Ascending aorta (tissue), 2 donors: Measurements from ENCODE around the gene GRID2IP. TPM values are rescaled to one million over a fixed set of nuclear protein-coding genes. Genes with fewer than 3 reads are reported as not detected.

Experiments used
- DNase-seq, 2 donors: peaks; one replicate each; pipeline ENCODE4 v3.0.0-alpha.2; 2019; ENCODE audit warnings: low spot score in 2 of 2
- H3K27ac ChIP-seq, 2 donors: fragments of 200-600 bp; sonication (generic); one replicate each; pipeline ENCODE4 v1.5.1; 2016 to 2017; ENCODE audit warnings: mild to moderate bottlenecking in 1 of 2
- H3K27me3 ChIP-seq: fragments of 200-600 bp; sonication (generic); one replicate; pipeline ENCODE4 v1.5.1; 2017
- H3K36me3 ChIP-seq, 2 donors: fragments of 200-600 bp; sonication (generic); one replicate each; pipeline ENCODE4 v1.5.1; 2016
- H3K4me1 ChIP-seq, 2 donors: fragments of 200-600 bp; sonication (generic); one replicate each; pipeline ENCODE4 v1.5.1; 2016 to 2017; ENCODE audit warnings: mild to moderate bottlenecking in 1 of 2
- H3K4me3 ChIP-seq, 2 donors: fragments of 200-600 bp; sonication (generic); one replicate each; pipeline ENCODE4 v1.5.1; 2016 to 2017; ENCODE audit warnings: mild to moderate bottlenecking in 1 of 2
- H3K9me3 ChIP-seq, 2 donors: fragments of 200-600 bp; sonication (generic); one replicate each; pipeline ENCODE4 v1.5.1; 2016
- intact Hi-C: fragments of 100-400 bp; cut with DNase I; formaldehyde crosslinking; loops from one replicate; pipeline ENCODE4 v1.15.1; 2023
- total RNA-seq: library from RNA; depleted of rRNA; stranded (reverse); fragments of >200 nt; gene quantifications from one replicate; pipeline ENCODE4 v1.1.0, GENCODE V29; 2016
- TF ChIP-seq, protein P1 (sequence below), 3 experiments: fragments of 200-600 bp in 2 of 3; fragments of 450-650 bp in 1 of 3; sonication (generic) in 2 of 3; IDR thresholded peaks; one replicate each; pipeline ENCODE4 v1.5.1; 2016 to 2019; ENCODE audit warnings: antibody characterized with exemption in 3 of 3, mild to moderate bottlenecking in 1 of 3, moderate library complexity in 1 of 3

The GRID2IP gene
- total RNA-seq, 1 donor from 2014 or later: not detected

DNA sequence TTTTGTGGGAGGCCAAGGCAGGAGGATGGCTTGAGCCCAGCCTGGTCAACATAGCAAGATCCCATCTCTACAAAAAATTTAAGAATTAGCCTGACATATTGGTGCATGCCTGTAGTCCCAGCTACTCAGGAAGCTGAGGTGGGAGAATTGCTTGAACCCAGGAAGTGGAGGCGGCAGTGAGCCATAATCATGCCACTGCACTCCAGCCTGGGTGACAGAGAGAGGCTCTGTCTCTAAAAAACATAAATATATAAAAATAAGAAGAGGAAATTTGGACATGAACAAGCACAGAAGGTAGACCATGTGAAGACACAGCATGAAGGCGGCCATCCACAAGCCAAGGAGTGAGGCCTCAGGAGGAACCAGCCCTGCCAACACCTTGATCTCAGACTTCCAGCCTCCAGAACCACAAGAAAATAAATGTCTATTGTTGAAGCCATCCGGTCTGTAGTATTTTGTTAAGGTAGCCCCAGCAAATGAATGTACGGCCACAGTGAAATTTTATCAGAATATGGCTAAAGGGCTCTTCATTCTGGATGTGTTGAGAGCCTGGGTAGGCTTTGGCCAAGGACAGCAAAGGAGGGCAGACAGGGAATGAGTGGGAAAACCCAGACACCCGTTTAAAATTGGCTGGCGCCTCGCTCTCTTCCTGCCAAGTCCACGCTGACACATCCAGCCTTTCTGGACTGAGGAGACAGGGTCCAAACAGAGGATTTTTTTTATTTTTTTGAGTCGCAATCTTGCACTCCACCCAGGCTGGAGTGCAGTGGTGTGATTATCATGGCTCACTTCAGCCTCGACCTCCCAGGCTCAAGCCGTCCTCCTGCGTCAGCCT lies 12.9 kb upstream of the GRID2IP start:
- peak overlapping the region in 1 of 2 donors; percentile 45 for H3K27ac ChIP-seq

DNA sequence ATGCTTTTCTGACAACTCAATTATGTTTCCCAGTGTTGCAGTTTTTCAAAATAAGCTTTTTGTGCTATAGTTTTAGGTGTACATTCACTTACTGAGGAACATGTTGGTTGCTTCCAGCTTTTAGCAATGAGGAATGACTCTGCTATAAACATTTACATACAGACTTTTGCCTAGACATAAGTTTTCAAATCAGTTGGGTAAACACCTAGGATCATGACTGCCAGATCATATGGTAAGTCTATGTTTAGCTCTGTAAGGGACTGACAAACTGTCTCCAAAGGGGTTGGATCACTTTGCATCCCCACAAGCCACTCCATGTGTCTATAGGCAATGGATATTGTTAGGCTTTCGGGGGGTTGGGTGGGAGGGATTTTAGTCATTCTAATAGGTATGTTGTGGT lies 10.8 kb upstream of the GRID2IP start:
- Histone ChIP-seq H3K27ac (no peak overlapping the region), H3K4me1 (no peaks in the 10 kb centered on the region), H3K9me3 (no peaks in the 10 kb centered on the region), H3K36me3 (no peaks in the 10 kb centered on the region), H3K4me3 (no peak overlapping the region), H3K27me3 (no peaks in the 10 kb centered on the region)
- TF ChIP-seq, protein P1, sequence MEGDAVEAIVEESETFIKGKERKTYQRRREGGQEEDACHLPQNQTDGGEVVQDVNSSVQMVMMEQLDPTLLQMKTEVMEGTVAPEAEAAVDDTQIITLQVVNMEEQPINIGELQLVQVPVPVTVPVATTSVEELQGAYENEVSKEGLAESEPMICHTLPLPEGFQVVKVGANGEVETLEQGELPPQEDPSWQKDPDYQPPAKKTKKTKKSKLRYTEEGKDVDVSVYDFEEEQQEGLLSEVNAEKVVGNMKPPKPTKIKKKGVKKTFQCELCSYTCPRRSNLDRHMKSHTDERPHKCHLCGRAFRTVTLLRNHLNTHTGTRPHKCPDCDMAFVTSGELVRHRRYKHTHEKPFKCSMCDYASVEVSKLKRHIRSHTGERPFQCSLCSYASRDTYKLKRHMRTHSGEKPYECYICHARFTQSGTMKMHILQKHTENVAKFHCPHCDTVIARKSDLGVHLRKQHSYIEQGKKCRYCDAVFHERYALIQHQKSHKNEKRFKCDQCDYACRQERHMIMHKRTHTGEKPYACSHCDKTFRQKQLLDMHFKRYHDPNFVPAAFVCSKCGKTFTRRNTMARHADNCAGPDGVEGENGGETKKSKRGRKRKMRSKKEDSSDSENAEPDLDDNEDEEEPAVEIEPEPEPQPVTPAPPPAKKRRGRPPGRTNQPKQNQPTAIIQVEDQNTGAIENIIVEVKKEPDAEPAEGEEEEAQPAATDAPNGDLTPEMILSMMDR (IDR thresholded peaks at IDR 0.05): no peak
- intact Hi-C loops: no loop called here
- DNase-seq: no peak

More for the DNA sequence above, 12.9 kb upstream of the GRID2IP start:
- intact Hi-C loops: no loop called here
- no peaks in the 10 kb centered on the region for H3K36me3 ChIP-seq
- H3K4me3 ChIP-seq: no peak overlapping the region
- no peaks in the 10 kb centered on the region for H3K27me3 ChIP-seq
- TF ChIP-seq, protein P1 (IDR thresholded peaks at IDR 0.05): no peak
- no peaks in the 10 kb centered on the region for H3K4me1 ChIP-seq
- no peaks in the 10 kb centered on the region for H3K9me3 ChIP-seq
- no peak for DNase-seq

DNA sequence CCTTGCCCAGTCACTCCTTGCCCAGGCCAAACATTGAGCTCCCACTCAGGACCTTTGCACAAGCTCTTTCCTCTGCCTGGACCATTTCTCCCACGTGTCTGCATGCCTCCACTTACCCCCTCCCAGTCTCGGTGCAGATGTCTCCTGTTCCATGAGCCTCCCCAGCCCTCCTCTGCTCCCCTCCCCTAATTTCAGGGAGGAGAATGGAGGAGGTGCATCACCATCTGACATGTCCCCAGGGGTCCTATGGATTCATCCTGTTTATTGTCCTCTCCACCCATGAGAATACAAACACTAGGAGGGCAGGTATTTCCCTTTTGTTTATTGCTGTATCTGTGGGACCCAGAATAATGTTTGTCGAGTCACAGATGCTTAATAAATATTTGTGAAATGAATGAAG lies 8.6 kb upstream of the GRID2IP start:
- DNase-seq: no peak
- Histone ChIP-seq H3K9me3 (no peaks in the 10 kb centered on the region), H3K4me1 (no peaks in the 10 kb centered on the region), H3K36me3 (no peaks in the 10 kb centered on the region), H3K4me3 (no peak overlapping the region), H3K27ac (no peak overlapping the region), H3K27me3 (no peaks in the 10 kb centered on the region)
- TF ChIP-seq, protein P1 (IDR thresholded peaks at IDR 0.05): no peak
- intact Hi-C loops: no loop called here

DNA sequence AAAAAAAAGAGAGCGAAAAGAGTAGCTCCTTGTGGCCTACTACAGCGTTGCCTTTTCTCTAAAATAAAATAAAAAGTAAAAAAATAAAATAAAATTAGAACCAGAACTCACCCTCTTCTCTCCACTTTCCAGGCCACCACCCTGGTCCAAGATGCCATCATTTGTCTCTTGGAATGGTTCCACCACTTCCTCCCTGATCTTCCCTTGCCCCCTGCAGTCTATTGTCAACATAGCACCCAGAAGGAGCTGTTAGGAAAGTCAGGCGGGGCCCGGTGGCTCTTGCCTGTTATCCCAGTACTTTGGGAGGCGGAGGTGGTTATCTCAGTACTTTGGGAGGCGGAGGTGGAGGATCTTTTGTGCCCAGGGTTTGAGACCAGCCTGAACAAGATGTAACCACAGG lies 7.6 kb upstream of the GRID2IP start:
- no peaks in the 10 kb centered on the region for H3K4me1 ChIP-seq
- H3K27ac ChIP-seq: no peak overlapping the region
- TF ChIP-seq, protein P1 (IDR thresholded peaks at IDR 0.05): no peak
- no peak for DNase-seq
- no peaks in the 10 kb centered on the region for H3K27me3 ChIP-seq
- H3K36me3 ChIP-seq: no peaks in the 10 kb centered on the region
- intact Hi-C loops: no loop called here
- H3K9me3 ChIP-seq: no peaks in the 10 kb centered on the region
- no peak overlapping the region for H3K4me3 ChIP-seq

DNA sequence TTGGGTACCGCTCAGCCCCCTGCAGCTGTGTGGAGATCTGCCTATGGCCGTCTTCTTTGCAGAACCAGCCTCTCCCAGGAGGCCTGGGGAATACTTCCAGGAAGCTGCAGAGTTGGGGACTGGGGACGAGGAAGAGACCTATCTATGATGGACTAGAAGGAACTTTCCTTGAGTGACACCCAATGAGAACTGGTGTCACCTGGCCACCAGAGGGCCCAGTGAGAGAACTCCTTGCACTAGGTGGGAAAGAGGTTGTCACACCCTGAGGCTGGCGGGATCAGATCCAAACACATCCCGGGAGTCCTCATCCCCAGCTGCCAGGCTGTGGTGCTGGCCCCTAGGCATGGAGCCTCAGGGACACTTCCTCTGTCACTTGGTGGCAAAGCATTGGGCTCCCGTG lies 4.9 kb upstream of the GRID2IP start:
- Histone ChIP-seq H3K9me3 (no peaks in the 10 kb centered on the region), H3K4me1 (no peaks in the 10 kb centered on the region), H3K27me3 (no peaks in the 10 kb centered on the region), H3K27ac (no peak overlapping the region), H3K36me3 (no peaks in the 10 kb centered on the region), H3K4me3 (no peak overlapping the region)
- TF ChIP-seq, protein P1 (IDR thresholded peaks at IDR 0.05): no peak
- DNase-seq: no peak
- intact Hi-C loops: no loop called here
